HL-60 (cell line): Measurements from ENCODE around the gene MAP3K1.

Experiments
- CTCF ChIP-seq: IDR thresholded peaks from one replicate; pipeline ENCODE4 v1.5.1; 2011; ENCODE audit warnings: low read length, control low read depth, inconsistent platforms; ENCODE audit not compliant: insufficient read depth
- GABPA ChIP-seq: IDR thresholded peaks from 2 replicates; pipeline ENCODE4 v1.6.1; 2012; ENCODE audit warnings: low read depth
- SPI1 ChIP-seq: IDR thresholded peaks from 2 replicates; pipeline ENCODE4 v1.6.1; 2012; ENCODE audit warnings: low read depth, mild to moderate bottlenecking, borderline replicate concordance
- TF ChIP-seq, protein P1 (sequence below): IDR thresholded peaks from 2 replicates; pipeline ENCODE4 v1.6.1; 2012; ENCODE audit warnings: low read depth; ENCODE audit not compliant: insufficient replicate concordance

DNA sequence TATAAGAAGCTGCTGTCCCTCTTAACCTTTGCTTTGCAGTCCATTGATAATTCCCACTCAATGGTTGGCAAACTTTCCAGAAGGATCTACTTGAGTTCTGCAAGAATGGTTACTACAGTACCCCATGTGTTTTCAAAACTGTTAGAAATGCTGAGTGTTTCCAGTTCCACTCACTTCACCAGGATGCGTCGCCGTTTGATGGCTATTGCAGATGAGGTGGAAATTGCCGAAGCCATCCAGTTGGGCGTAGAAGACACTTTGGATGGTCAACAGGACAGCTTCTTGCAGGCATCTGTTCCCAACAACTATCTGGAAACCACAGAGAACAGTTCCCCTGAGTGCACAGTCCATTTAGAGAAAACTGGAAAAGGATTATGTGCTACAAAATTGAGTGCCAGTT lies 66.2 kb downstream of the MAP3K1 start:
- TF ChIP-seq, protein P1, sequence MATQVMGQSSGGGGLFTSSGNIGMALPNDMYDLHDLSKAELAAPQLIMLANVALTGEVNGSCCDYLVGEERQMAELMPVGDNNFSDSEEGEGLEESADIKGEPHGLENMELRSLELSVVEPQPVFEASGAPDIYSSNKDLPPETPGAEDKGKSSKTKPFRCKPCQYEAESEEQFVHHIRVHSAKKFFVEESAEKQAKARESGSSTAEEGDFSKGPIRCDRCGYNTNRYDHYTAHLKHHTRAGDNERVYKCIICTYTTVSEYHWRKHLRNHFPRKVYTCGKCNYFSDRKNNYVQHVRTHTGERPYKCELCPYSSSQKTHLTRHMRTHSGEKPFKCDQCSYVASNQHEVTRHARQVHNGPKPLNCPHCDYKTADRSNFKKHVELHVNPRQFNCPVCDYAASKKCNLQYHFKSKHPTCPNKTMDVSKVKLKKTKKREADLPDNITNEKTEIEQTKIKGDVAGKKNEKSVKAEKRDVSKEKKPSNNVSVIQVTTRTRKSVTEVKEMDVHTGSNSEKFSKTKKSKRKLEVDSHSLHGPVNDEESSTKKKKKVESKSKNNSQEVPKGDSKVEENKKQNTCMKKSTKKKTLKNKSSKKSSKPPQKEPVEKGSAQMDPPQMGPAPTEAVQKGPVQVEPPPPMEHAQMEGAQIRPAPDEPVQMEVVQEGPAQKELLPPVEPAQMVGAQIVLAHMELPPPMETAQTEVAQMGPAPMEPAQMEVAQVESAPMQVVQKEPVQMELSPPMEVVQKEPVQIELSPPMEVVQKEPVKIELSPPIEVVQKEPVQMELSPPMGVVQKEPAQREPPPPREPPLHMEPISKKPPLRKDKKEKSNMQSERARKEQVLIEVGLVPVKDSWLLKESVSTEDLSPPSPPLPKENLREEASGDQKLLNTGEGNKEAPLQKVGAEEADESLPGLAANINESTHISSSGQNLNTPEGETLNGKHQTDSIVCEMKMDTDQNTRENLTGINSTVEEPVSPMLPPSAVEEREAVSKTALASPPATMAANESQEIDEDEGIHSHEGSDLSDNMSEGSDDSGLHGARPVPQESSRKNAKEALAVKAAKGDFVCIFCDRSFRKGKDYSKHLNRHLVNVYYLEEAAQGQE: no peak
- TF ChIP-seq CTCF (no peak), GABPA (no peak), SPI1 (no peak)
